ENCODE measurements around the gene ANKZF1. TPM values are rescaled to one million over a fixed set of nuclear protein-coding genes. Genes with fewer than 3 reads are reported as not detected.
A peak's percentile ranks its signal among the peaks of the same experiment; 100 is the strongest.

Gene ANKZF1
- total RNA-seq, 8 experiments from 2014 or later = 24.3 to 78.1 (median 48.1) TPM

DNA sequence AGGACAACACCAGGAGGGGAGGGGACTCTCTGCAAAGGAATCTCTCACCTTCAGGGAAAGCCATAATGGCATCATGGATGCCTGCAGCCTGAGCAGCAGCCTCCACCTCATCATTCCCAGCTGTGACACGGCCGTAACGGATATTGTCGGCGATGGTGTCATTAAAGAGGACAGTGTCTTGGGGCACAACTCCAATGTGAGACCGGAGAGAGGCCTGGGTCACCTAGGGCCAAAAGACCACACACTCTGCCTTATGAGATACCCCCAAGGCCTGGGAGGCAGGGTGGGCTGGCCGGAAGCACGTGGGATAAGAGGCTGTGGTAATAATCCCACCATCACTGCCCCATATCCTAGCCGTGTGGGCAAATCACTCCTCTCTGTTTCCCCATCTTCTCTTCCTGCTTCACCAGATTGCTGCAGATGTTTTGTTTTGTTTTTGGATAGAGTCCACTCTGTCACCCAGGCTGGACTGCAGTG, 18.7 kb upstream of the ANKZF1 start:
- whole genome bisulfite sequencing, 10 experiments = 67 to 83% methylated on average over 2 to 6 of the region's 9 CpGs; no CpG with 5 or more reads in 8 of the 10 experiments
- in situ Hi-C loops (cut with MboI; ENCODE audit: low pct_unique_long_range_greater_than_20kb in 2 of 9, low sequenced_read_pairs in 9 of 9, unreplicated experiment in 9 of 9) = no loop called here
- Histone ChIP-seq H3K4me3 (no peak overlapping the region), H3K4me1 (replicated peaks in 1 of 2) (peaks cover 7 to 8% of the 10 kb centered on the region in 2 donors), H3K27ac (no peak overlapping the region)
- no peak for ATAC-seq (replicated peaks in 6 of 8)

- in situ Hi-C loops (cut with MboI; ENCODE audit: low pct_unique_long_range_greater_than_20kb in 2 of 9, low sequenced_read_pairs in 9 of 9, unreplicated experiment in 9 of 9) = no loop called here
- no peak for ATAC-seq (replicated peaks in 6 of 8)
- Histone ChIP-seq H3K4me3 (no peak overlapping the region), H3K4me1 (replicated peaks in 1 of 2) (peaks cover 5 to 9% of the 10 kb centered on the region in 2 donors), H3K27ac (no peak overlapping the region)
- WGBS, 10 experiments = 86 to 100% (median 92%) methylated on average over 1 to 6 of the region's 8 CpGs; no CpG with 5 or more reads in 3 of the 10 experiments
Observed at GRCh38 chr2:219213026-219213415, 16.6 kb upstream of the ANKZF1 start.

DNA sequence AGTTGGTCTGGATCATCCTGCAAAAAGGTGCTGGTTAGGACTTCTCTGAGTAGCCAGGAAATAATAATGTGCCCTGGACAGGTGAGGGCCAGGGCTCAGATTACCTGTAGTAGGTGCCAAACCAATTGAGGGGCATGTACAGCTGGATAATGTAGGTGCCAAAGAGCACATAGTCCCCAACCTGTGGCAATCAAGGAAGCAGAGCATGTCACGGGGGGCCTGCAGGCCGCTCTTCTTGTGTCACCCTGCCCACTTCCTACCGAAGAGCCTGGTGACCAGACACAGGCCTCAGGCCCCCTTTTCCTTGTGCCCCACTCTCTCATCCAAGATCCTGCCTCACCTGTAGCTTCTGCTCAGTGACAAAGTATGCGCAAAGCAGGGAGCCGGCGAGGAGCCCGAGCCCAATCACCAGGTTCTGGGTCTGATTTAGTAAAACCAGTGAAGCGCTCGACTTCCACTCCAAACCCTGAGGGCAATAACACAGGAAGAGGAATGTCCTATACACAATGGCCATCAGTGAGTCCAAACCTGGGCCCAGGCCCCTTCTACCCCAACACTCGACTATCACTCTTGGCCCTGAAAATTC, 16.0 kb upstream of the ANKZF1 start:
- Histone ChIP-seq H3K4me3 (no peak overlapping the region), H3K27ac (no peak overlapping the region), H3K4me1 (replicated peaks in 1 of 2) (peaks cover 5 to 8% of the 10 kb centered on the region in 2 donors)
- WGBS, 10 experiments = 57 to 100% (median 99%) methylated on average over 1 to 7 of the region's 10 CpGs; no CpG with 5 or more reads in 2 of the 10 experiments
- no peak for ATAC-seq (replicated peaks in 6 of 8)
- in situ Hi-C loops (cut with MboI; ENCODE audit: low pct_unique_long_range_greater_than_20kb in 2 of 9, low sequenced_read_pairs in 9 of 9, unreplicated experiment in 9 of 9) = no loop called here

DNA sequence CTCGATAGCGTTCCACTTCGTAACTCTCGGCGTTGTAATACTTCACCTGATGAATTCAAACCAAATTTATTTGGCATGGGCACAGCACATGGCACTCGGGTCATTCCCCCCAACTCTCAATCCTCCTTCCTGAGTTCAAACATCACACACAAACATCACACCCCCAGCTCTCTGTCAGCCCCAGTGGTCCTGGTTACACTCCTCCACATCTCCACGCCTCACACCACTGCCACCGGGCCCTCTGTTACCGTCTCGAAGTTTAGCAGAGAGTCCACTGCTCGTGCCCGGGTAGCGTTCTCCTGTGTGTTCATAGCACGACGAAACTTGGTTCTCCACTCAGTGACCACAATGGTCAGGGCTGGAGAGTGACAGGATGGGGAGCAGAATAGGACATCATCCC, 15.5 kb upstream of the ANKZF1 start:
- 92 to 100% (median 99%) methylated on average over 1 to 13 of the region's 15 CpGs; no CpG with 5 or more reads in 3 of the 10 experiments for WGBS, 10 experiments
- H3K27ac ChIP-seq = no peak overlapping the region
- H3K4me3 ChIP-seq = no peak overlapping the region
- in situ Hi-C loops (cut with MboI; ENCODE audit: low pct_unique_long_range_greater_than_20kb in 2 of 9, low sequenced_read_pairs in 9 of 9, unreplicated experiment in 9 of 9) = no loop called here
- peaks cover 6 to 8% of the 10 kb centered on the region in 2 donors for H3K4me1 ChIP-seq (replicated peaks in 1 of 2)
- no peak for ATAC-seq (replicated peaks in 6 of 8)

GRCh38 chr2:219214786-219215185, 14.8 kb upstream of the ANKZF1 start:
- no peak overlapping the region for H3K4me3 ChIP-seq
- no peak overlapping the region for H3K27ac ChIP-seq
- 86 to 100% (median 100%) methylated on average over 1 to 5 of the region's 6 CpGs; no CpG with 5 or more reads in 3 of the 10 experiments for WGBS, 10 experiments
- in situ Hi-C loops (cut with MboI; ENCODE audit: low pct_unique_long_range_greater_than_20kb in 2 of 9, low sequenced_read_pairs in 9 of 9, unreplicated experiment in 9 of 9) = no loop called here
- ATAC-seq (replicated peaks in 6 of 8) = no peak
- H3K4me1 ChIP-seq (replicated peaks in 1 of 2) = peaks cover 12 to 13% of the 10 kb centered on the region in 2 donors

DNA sequence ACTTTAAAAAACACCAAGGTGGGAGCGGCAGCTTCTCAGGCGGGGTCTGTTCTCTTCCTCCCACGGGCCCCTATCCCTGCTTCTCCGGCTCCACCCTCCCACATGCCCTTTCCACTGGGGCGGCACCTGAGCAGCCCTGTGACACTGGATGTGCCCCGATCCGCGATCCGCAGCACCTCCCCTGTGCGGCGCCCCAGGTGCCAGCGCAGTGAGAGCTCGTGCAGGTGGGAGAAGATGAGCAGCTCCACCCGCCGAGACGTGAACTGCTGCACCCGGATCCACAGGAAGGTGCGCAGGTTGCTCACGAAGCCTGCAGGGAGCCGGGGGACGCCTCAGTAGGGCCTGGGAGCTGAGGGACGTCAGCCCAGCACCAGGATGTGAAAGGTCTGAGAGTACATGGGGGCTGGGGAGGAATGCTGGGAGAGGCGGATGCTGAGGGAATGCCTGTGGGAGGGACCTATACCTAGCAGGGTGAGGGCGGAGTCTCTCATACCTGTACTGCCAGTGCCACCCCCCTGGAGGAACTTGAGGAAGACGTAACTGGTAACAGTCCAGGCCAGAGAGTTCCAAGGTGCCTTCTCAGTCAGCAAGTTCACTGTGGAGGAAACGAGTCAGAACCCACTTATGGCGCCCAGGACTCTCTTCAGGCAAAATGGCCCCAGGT, 13.6 kb upstream of the ANKZF1 start:
- 90 to 100% (median 100%) methylated on average over 1 to 2 of the region's 27 CpGs; no CpG with 5 or more reads in 7 of the 10 experiments for WGBS, 10 experiments
- in situ Hi-C loops (cut with MboI; ENCODE audit: low pct_unique_long_range_greater_than_20kb in 2 of 9, low sequenced_read_pairs in 9 of 9, unreplicated experiment in 9 of 9) = no loop called here
- Histone ChIP-seq H3K4me3 (no peak overlapping the region), H3K27ac (no peak overlapping the region), H3K4me1 (replicated peaks in 1 of 2) (peaks cover 12 to 13% of the 10 kb centered on the region in 2 donors)
- no peak for ATAC-seq (replicated peaks in 6 of 8)

- no peak for ATAC-seq (replicated peaks in 6 of 8)
- in situ Hi-C loops (cut with MboI; ENCODE audit: low pct_unique_long_range_greater_than_20kb in 2 of 9, low sequenced_read_pairs in 9 of 9, unreplicated experiment in 9 of 9) = no loop called here
- Histone ChIP-seq H3K27ac (no peak overlapping the region), H3K4me3 (no peak overlapping the region), H3K4me1 (replicated peaks in 1 of 2) (peaks cover 12 to 13% of the 10 kb centered on the region in 2 donors)
- WGBS, 10 experiments = 40 to 100% (median 94%) methylated on average over 1 to 4 of the region's 6 CpGs; no CpG with 5 or more reads in 5 of the 10 experiments
Observed at GRCh38 chr2:219216535-219216915, 13.1 kb upstream of the ANKZF1 start.

- Histone ChIP-seq H3K4me1 (replicated peaks in 1 of 2) (peaks cover 12 to 13% of the 10 kb centered on the region in 2 donors), H3K4me3 (peak overlapping the region; percentile 41 to 60 (median 50)), H3K27ac (peak overlapping the region; percentile 72 to 87)
- peak; percentile 43 to 76 (median 53) for ATAC-seq (replicated peaks in 6 of 8)
- WGBS, 10 experiments = 0 to 3% (median 0%) methylated on average over 1 to 6 of the region's 37 CpGs; no CpG with 5 or more reads in 4 of the 10 experiments
- in situ Hi-C loops (cut with MboI; ENCODE audit: low pct_unique_long_range_greater_than_20kb in 2 of 9, low sequenced_read_pairs in 9 of 9, unreplicated experiment in 9 of 9) = no loop called here
Observed at GRCh38 chr2:219218217-219218731, 11.3 kb upstream of the ANKZF1 start.

- Histone ChIP-seq H3K4me3 (peak within 1 kb of the TSS; percentile 41 to 60 (median 50)), H3K27ac (peak within 1 kb of the TSS; percentile 72 to 87), H3K4me1 (replicated peaks in 1 of 2) (peaks cover 12 to 13% of the 10 kb centered on the region in 2 donors)
- 0 to 60% (median 20%) methylated on average over 1 to 19 of the region's 71 CpGs; no CpG with 5 or more reads in 4 of the 10 experiments for WGBS, 10 experiments
- in situ Hi-C loops (cut with MboI; ENCODE audit: low pct_unique_long_range_greater_than_20kb in 2 of 9, low sequenced_read_pairs in 9 of 9, unreplicated experiment in 9 of 9) = no loop called here
- peak; percentile 66 to 89 (median 84) for ATAC-seq (replicated peaks in 6 of 8)
Observed at GRCh38 chr2:219218732-219219701, 10.6 kb upstream of the ANKZF1 start, which contains the start of gene ABCB6. Gene ABCB6, minus strand, starts transcription at chr2:219218958. Its CDS starts 285 bp downstream, at chr2:219218673.

DNA sequence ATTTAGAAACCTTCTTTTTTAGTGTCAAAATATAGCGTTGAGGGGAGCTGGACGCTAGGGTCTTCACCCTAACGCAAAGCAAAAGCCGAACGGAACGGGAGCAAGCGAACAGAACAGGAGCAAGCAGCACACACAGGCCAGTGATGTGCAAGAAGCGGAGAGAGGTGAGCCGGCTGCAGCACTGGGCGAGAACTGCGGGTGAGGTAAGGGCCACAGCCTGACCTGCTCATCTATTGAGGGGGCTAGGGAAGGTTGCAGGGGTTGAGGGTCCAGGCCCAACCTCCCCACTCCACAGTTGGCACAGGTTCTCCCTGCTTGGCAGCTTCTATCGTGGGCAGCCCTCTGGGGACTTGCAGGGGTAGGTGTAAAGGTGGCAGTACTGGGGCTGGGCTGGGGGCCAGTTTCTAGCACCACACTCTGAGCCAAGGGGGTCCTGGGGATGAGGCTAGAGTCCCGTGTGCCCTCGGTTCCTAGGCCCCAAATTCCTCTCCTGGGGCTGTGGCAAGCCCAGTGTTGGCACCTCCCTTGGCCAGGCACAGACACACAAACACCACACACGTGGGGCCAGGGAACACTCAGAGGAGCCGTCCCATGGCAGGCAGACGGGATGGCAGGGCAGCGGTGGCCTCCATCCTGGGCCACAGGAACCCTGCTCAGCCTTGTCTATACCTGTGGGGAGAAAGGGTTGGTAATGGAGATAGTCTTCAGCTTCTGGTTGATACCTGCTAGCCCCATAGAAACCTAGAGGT, 9.6 kb upstream of the ANKZF1 start:
- H3K27ac ChIP-seq = no peak overlapping the region
- H3K4me3 ChIP-seq = peak overlapping the region in 1 of 5 donors; percentile 50
- peaks cover 12 to 13% of the 10 kb centered on the region in 2 donors for H3K4me1 ChIP-seq (replicated peaks in 1 of 2)
- WGBS, 10 experiments = 87 to 100% (median 95%) methylated on average over 1 to 9 of the region's 18 CpGs; no CpG with 5 or more reads in 2 of the 10 experiments
- in situ Hi-C loops (cut with MboI; ENCODE audit: low pct_unique_long_range_greater_than_20kb in 2 of 9, low sequenced_read_pairs in 9 of 9, unreplicated experiment in 9 of 9) = no loop called here
- ATAC-seq (replicated peaks in 6 of 8) = no peak

DNA sequence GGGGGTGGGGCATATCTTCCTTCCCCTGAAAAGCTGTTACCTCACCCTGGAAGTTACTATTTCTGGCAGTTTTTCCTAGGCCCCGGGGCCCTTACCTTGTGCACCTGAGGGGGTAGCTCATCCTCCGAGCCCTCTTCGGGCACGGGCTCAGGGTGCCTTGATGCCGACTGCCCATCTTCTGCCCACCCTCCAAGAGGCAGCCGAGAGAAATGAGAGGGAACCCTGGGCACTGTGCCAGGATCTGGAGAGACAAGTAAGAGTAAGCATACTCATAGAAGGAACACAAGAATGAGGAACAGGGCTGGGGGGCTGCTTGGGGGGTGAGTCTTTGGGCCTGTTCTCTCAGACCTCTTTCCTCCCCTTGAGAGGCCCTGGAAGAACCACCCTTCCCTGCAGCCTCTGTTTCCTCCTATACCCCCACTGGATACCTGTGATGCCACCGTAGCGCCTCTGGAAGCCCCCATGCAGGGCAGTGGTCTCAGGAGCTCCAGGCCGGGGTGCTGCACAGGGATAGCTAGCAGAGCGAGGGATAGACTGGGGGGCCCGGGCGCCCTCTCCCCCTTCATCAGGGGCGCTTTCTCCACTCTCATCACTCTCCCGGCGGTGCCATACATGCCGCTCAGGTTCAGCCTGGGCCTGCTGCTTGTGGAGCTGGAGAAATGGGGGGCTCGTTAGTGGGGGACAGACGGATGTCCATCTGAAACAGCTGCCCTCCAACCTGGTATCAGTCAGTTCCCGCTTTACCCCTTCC, 8.8 kb upstream of the ANKZF1 start:
- no peak for ATAC-seq (replicated peaks in 6 of 8)
- Histone ChIP-seq H3K4me3 (no peak overlapping the region), H3K27ac (no peak overlapping the region), H3K4me1 (replicated peaks in 1 of 2) (peaks cover 12 to 13% of the 10 kb centered on the region in 2 donors)
- WGBS, 10 experiments = 82 to 100% (median 100%) methylated on average over 2 to 4 of the region's 19 CpGs; no CpG with 5 or more reads in 4 of the 10 experiments
- in situ Hi-C loops (cut with MboI; ENCODE audit: low pct_unique_long_range_greater_than_20kb in 2 of 9, low sequenced_read_pairs in 9 of 9, unreplicated experiment in 9 of 9) = no loop called here
